DOHH2 (cell line): ENCODE data around the gene KCNC1.

Experiments
- H3F3A ChIP-seq: fragments of 200-600 bp; sonication (generic), shearing (Covaris generic); 2 replicates; pipeline ENCODE4 v1.6.0; 2016; ENCODE audit warnings: antibody characterized with exemption, mild to moderate bottlenecking; ENCODE audit not compliant: control insufficient read depth, insufficient read depth
- H3K27ac ChIP-seq: fragments of 200-600 bp; sonication (generic); 2 replicates; pipeline ENCODE4 v1.5.1; 2014; ENCODE audit warnings: low read depth, mild to moderate bottlenecking, low read length, moderate library complexity
- H3K27me3 ChIP-seq: fragments of 200-600 bp; sonication (generic); 2 replicates; pipeline ENCODE4 v1.6.1; 2014; ENCODE audit warnings: mild to moderate bottlenecking, low read length, mixed read lengths; ENCODE audit not compliant: control insufficient read depth
- H3K36me3 ChIP-seq: fragments of 200-600 bp; sonication (generic); 2 replicates; pipeline ENCODE4 v1.6.1; 2014; ENCODE audit warnings: mild to moderate bottlenecking, low read length, moderate library complexity, mixed read lengths; ENCODE audit not compliant: control insufficient read depth
- H3K4me1 ChIP-seq: fragments of 200-600 bp; sonication (generic); 2 replicates; pipeline ENCODE4 v1.6.1; 2014; ENCODE audit warnings: mild to moderate bottlenecking, low read length, mixed read lengths; ENCODE audit not compliant: control insufficient read depth
- H3K4me2 ChIP-seq: fragments of 200-600 bp; sonication (generic); 2 replicates; pipeline ENCODE4 v1.6.0; 2014; ENCODE audit warnings: mild to moderate bottlenecking, low read length, moderate library complexity
- H3K4me3 ChIP-seq: fragments of 200-600 bp; sonication (generic); 2 replicates; pipeline ENCODE4 v1.5.1; 2014; ENCODE audit warnings: mild to moderate bottlenecking, low read length, mixed read lengths
- H3K79me2 ChIP-seq: fragments of 200-600 bp; sonication (generic); 2 replicates; pipeline ENCODE4 v1.6.1; 2014; ENCODE audit warnings: mild to moderate bottlenecking, low read length, mixed read lengths; ENCODE audit not compliant: control insufficient read depth
- H3K9me2 ChIP-seq: fragments of 200-600 bp; sonication (generic); replicated peaks from 2 replicates; pipeline ENCODE4 v1.6.1; 2014; ENCODE audit warnings: mild to moderate bottlenecking, low read length, mixed read lengths; ENCODE audit not compliant: control insufficient read depth
- H3K9me3 ChIP-seq: fragments of 200-600 bp; sonication (generic); 2 replicates; pipeline ENCODE4 v1.6.1; 2014; ENCODE audit warnings: antibody characterized with exemption, low read length, mixed read lengths; ENCODE audit not compliant: control insufficient read depth, insufficient read depth
- H4K20me1 ChIP-seq: fragments of 200-600 bp; sonication (generic); 2 replicates; pipeline ENCODE4 v1.6.0; 2014; ENCODE audit warnings: low read depth, mild to moderate bottlenecking, antibody characterized with exemption, low read length, moderate library complexity; ENCODE audit not compliant: control insufficient read depth, insufficient read depth
- CTCF ChIP-seq: fragments of 200-600 bp; sonication (generic); IDR thresholded peaks from one replicate; pipeline ENCODE4 v1.5.1; 2014; ENCODE audit warnings: antibody characterized with exemption, mild to moderate bottlenecking, low read depth, low read length; ENCODE audit not compliant: poor library complexity, severe bottlenecking
- EZH2phosphoT487 ChIP-seq: fragments of 200-600 bp; sonication (generic); IDR thresholded peaks from 2 replicates; pipeline ENCODE4 v1.6.1; 2017; ENCODE audit warnings: borderline replicate concordance, mild to moderate bottlenecking, antibody characterized with exemption, low read length, moderate library complexity, mixed read lengths

Gene KCNC1

GRCh38 chr11:17791144-17791543 is 56.6 kb downstream of the KCNC1 start:
- Histone ChIP-seq H3K9me2 (no peaks in the 10 kb centered on the region), H3K36me3 (no peaks in the 10 kb centered on the region), H3F3A (no peaks in the 10 kb centered on the region), H3K9me3 (no peaks in the 10 kb centered on the region), H3K4me1 (no peaks in the 10 kb centered on the region), H3K27ac (no peak overlapping the region), H3K4me2 (no peak overlapping the region), H4K20me1 (no peaks in the 10 kb centered on the region), H3K4me3 (no peak overlapping the region), H3K27me3 (no peaks in the 10 kb centered on the region), H3K79me2 (no peaks in the 10 kb centered on the region)
- TF ChIP-seq EZH2phosphoT487 (no peak), CTCF (no peak)

DNA sequence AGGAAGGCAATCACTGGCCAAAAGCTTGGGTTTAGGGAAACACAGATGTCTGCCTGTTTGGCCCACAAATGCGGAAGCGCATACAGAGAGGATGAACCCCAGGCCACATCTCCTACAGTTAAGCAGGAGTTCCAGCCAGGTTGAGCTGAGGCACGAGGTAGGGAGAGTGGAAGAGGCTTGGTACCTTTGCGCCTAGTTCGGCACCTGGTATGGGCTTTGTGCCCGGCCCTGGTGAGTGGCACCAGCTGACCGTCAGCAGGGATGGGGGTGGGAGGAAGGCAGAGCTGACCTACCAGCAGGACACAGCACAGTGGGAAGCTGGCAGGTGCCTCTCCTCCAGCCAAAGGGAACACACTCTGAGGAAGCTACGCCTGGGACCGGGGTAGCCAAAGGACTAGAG is 57.6 kb downstream of the KCNC1 start:
- H3K4me3 ChIP-seq, result no peak overlapping the region
- no peak for TF ChIP-seq EZH2phosphoT487
- TF ChIP-seq CTCF, result no peak
- no peaks in the 10 kb centered on the region for H3K9me3 ChIP-seq
- no peak overlapping the region for H3K27ac ChIP-seq
- H3K9me2 ChIP-seq, result no peaks in the 10 kb centered on the region
- no peaks in the 10 kb centered on the region for H3F3A ChIP-seq
- no peaks in the 10 kb centered on the region for H3K79me2 ChIP-seq
- H3K27me3 ChIP-seq, result no peaks in the 10 kb centered on the region
- no peaks in the 10 kb centered on the region for H3K4me1 ChIP-seq
- no peaks in the 10 kb centered on the region for H3K36me3 ChIP-seq
- no peaks in the 10 kb centered on the region for H4K20me1 ChIP-seq
- H3K4me2 ChIP-seq, result no peak overlapping the region

GRCh38 chr11:17793642-17794170 is 59.1 kb downstream of the KCNC1 start:
- no peaks in the 10 kb centered on the region for H4K20me1 ChIP-seq
- H3K4me1 ChIP-seq, result no peaks in the 10 kb centered on the region
- H3K27ac ChIP-seq, result no peak overlapping the region
- no peaks in the 10 kb centered on the region for H3K79me2 ChIP-seq
- TF ChIP-seq CTCF (no peak), EZH2phosphoT487 (no peak)
- no peaks in the 10 kb centered on the region for H3K36me3 ChIP-seq
- no peak overlapping the region for H3K4me3 ChIP-seq
- no peaks in the 10 kb centered on the region for H3K27me3 ChIP-seq
- no peaks in the 10 kb centered on the region for H3F3A ChIP-seq
- no peaks in the 10 kb centered on the region for H3K9me2 ChIP-seq
- no peaks in the 10 kb centered on the region for H3K9me3 ChIP-seq
- H3K4me2 ChIP-seq, result no peak overlapping the region
